Neural progenitor cell (in vitro differentiated cells): Measurements from ENCODE around the gene NABP1. TPM values are rescaled to one million over a fixed set of nuclear protein-coding genes. Genes with fewer than 3 reads are reported as not detected.

Source experiments
- DNase-seq: peaks from one replicate; pipeline ENCODE4 v3.0.0-alpha.2; 2016; ENCODE audit warnings: low spot score
- H2AFZ ChIP-seq: fragments of 200-600 bp; sonication (generic); replicated peaks from 2 replicates; pipeline ENCODE4 v1.6.1; 2016; ENCODE audit warnings: antibody characterized with exemption
- H3F3A ChIP-seq: fragments of 200-600 bp; sonication (generic); 2 replicates; pipeline ENCODE4 v1.6.1; 2016; ENCODE audit warnings: antibody characterized with exemption, low read depth
- H3K27ac ChIP-seq: fragments of 200-600 bp; sonication (generic); 2 replicates; pipeline ENCODE4 v1.5.1; 2016; ENCODE audit warnings: mild to moderate bottlenecking
- H3K27me3 ChIP-seq: fragments of 200-600 bp; sonication (generic); 2 replicates; pipeline ENCODE4 v1.6.1; 2016; ENCODE audit warnings: mild to moderate bottlenecking, moderate library complexity
- H3K36me3 ChIP-seq: fragments of 200-600 bp; sonication (generic); 2 replicates; pipeline ENCODE4 v1.5.1; 2016
- H3K4me1 ChIP-seq: fragments of 200-600 bp; sonication (generic); 2 replicates; pipeline ENCODE4 v1.6.1; 2016; ENCODE audit warnings: mixed run types
- H3K4me2 ChIP-seq: fragments of 200-600 bp; sonication (generic); 2 replicates; pipeline ENCODE4 v1.6.1; 2016
- H3K4me3 ChIP-seq: fragments of 200-600 bp; sonication (generic); 2 replicates; pipeline ENCODE4 v1.5.1; 2016
- H3K79me2 ChIP-seq: fragments of 200-600 bp; sonication (generic); 2 replicates; pipeline ENCODE4 v1.6.1; 2016; ENCODE audit warnings: low read depth
- H3K9ac ChIP-seq: fragments of 200-600 bp; sonication (generic); 2 replicates; pipeline ENCODE4 v1.6.1; 2016
- H3K9me3 ChIP-seq: fragments of 200-600 bp; sonication (generic); 2 replicates; pipeline ENCODE4 v1.5.1; 2016; ENCODE audit warnings: low read depth
- H4K20me1 ChIP-seq: fragments of 200-600 bp; sonication (generic); 2 replicates; pipeline ENCODE4 v1.6.1; 2016; ENCODE audit warnings: low read depth
- H3K27ac Mint-ChIP-seq: 3 replicates; pipeline ENCODE4 v1.8.0; 2021; ENCODE audit warnings: mixed read lengths
- H3K27me3 Mint-ChIP-seq: 2 replicates; pipeline ENCODE4 v1.8.0; 2022; ENCODE audit warnings: low read depth, mild to moderate bottlenecking, inconsistent platforms, moderate library complexity, mixed read lengths; ENCODE audit not compliant: insufficient read depth
- H3K36me3 Mint-ChIP-seq: 3 replicates; pipeline ENCODE4 v1.8.0; 2021; ENCODE audit warnings: mixed read lengths
- H3K4me1 Mint-ChIP-seq: 3 replicates; pipeline ENCODE4 v1.8.0; 2021; ENCODE audit warnings: mixed read lengths
- H3K4me3 Mint-ChIP-seq: 3 replicates; pipeline ENCODE4 v1.8.0; 2021; ENCODE audit warnings: mild to moderate bottlenecking, moderate library complexity, mixed read lengths
- H3K9me3 Mint-ChIP-seq: 3 replicates; pipeline ENCODE4 v1.8.0; 2020; ENCODE audit warnings: mixed read lengths
- CTCF ChIP-seq: fragments of 200-600 bp; sonication (generic); IDR thresholded peaks from 2 replicates; pipeline ENCODE4 v1.5.1; 2017; ENCODE audit warnings: antibody characterized with exemption, mild to moderate bottlenecking
- EZH2 ChIP-seq: fragments of 200-600 bp; sonication (generic); IDR thresholded peaks from 2 replicates; pipeline ENCODE4 v1.6.1; 2017; ENCODE audit warnings: antibody characterized with exemption, mild to moderate bottlenecking, moderate library complexity
- EZH2phosphoT487 ChIP-seq: fragments of 200-600 bp; sonication (generic); IDR thresholded peaks from 2 replicates; pipeline ENCODE4 v1.6.1; 2017; ENCODE audit warnings: antibody characterized with exemption
- total RNA-seq: library from RNA; depleted of rRNA; stranded (reverse); fragments of >200 nt; gene quantifications from 2 replicates; pipeline ENCODE4 v1.2.3, GENCODE V29; 2015; ENCODE audit warnings: low replicate concordance

Gene NABP1
- total RNA-seq, 1 donor from 2014 or later: 2.8 TPM

GRCh38 chr2:191706791-191707190 lies 28.9 kb downstream of the NABP1 start:
- H3K4me1 Mint-ChIP-seq: peaks cover 13% of the 10 kb centered on the region
- no peak for DNase-seq
- Histone ChIP-seq H3K27me3 (no peaks in the 10 kb centered on the region), H3K9ac (no peak overlapping the region), H3K4me3 (no peak overlapping the region), H3K79me2 (no peaks in the 10 kb centered on the region), H3K27ac (no peak overlapping the region), H3F3A (no peaks in the 10 kb centered on the region), H3K4me2 (peak overlapping the region; percentile 27), H3K9me3 (no peaks in the 10 kb centered on the region), H3K4me1 (peaks cover 13% of the 10 kb centered on the region), H2AFZ (no peak overlapping the region), H3K36me3 (no peaks in the 10 kb centered on the region), H4K20me1 (no peaks in the 10 kb centered on the region)
- no peaks in the 10 kb centered on the region for H3K9me3 Mint-ChIP-seq
- no peak overlapping the region for H3K27ac Mint-ChIP-seq
- H3K36me3 Mint-ChIP-seq: no peaks in the 10 kb centered on the region
- peaks cover 2% of the 10 kb centered on the region for H3K27me3 Mint-ChIP-seq
- TF ChIP-seq CTCF (no peak), EZH2phosphoT487 (no peak), EZH2 (no peak)
- H3K4me3 Mint-ChIP-seq: no peak overlapping the region

GRCh38 chr2:191707542-191707941 lies 29.6 kb downstream of the NABP1 start:
- H3K36me3 ChIP-seq: no peaks in the 10 kb centered on the region
- no peaks in the 10 kb centered on the region for H3K27me3 ChIP-seq
- H3K27ac ChIP-seq: no peak overlapping the region
- H3K27ac Mint-ChIP-seq: no peak overlapping the region
- no peaks in the 10 kb centered on the region for H3K79me2 ChIP-seq
- H4K20me1 ChIP-seq: no peaks in the 10 kb centered on the region
- no peaks in the 10 kb centered on the region for H3K36me3 Mint-ChIP-seq
- H2AFZ ChIP-seq: no peak overlapping the region
- peaks cover 13% of the 10 kb centered on the region for H3K4me1 ChIP-seq
- no peak overlapping the region for H3K9ac ChIP-seq
- TF ChIP-seq EZH2: no peak
- no peak for TF ChIP-seq CTCF
- H3K4me1 Mint-ChIP-seq: peaks cover 13% of the 10 kb centered on the region
- H3K9me3 ChIP-seq: no peaks in the 10 kb centered on the region
- H3K27me3 Mint-ChIP-seq: peaks cover 2% of the 10 kb centered on the region
- H3F3A ChIP-seq: no peaks in the 10 kb centered on the region
- no peak overlapping the region for H3K4me3 Mint-ChIP-seq
- no peaks in the 10 kb centered on the region for H3K9me3 Mint-ChIP-seq
- no peak for DNase-seq
- no peak overlapping the region for H3K4me3 ChIP-seq
- no peak overlapping the region for H3K4me2 ChIP-seq

- H3K4me1 Mint-ChIP-seq: peaks cover 22% of the 10 kb centered on the region
- Histone ChIP-seq H3K4me3 (no peak overlapping the region), H3K27ac (no peak overlapping the region), H3K9ac (no peak overlapping the region), H3K79me2 (no peaks in the 10 kb centered on the region), H4K20me1 (no peaks in the 10 kb centered on the region), H3K36me3 (no peaks in the 10 kb centered on the region), H3K4me1 (peaks cover 22% of the 10 kb centered on the region), H3K4me2 (no peak overlapping the region), H2AFZ (no peak overlapping the region), H3K27me3 (no peaks in the 10 kb centered on the region), H3F3A (no peaks in the 10 kb centered on the region), H3K9me3 (no peaks in the 10 kb centered on the region)
- H3K27me3 Mint-ChIP-seq: no peaks in the 10 kb centered on the region
- DNase-seq: no peak
- TF ChIP-seq EZH2: no peak
- H3K36me3 Mint-ChIP-seq: no peaks in the 10 kb centered on the region
- H3K9me3 Mint-ChIP-seq: no peaks in the 10 kb centered on the region
- no peak overlapping the region for H3K27ac Mint-ChIP-seq
- H3K4me3 Mint-ChIP-seq: no peak overlapping the region
Measured at GRCh38 chr2:191710411-191710900, 32.5 kb downstream of the NABP1 start.

GRCh38 chr2:191711621-191712020 lies 33.7 kb downstream of the NABP1 start:
- TF ChIP-seq EZH2phosphoT487: no peak
- TF ChIP-seq EZH2: no peak
- TF ChIP-seq CTCF: no peak

More at GRCh38 chr2:191711621-191712020, 33.7 kb downstream of the NABP1 start:
- Histone ChIP-seq H3K4me3 (no peak overlapping the region), H3K4me2 (no peak overlapping the region), H3F3A (no peaks in the 10 kb centered on the region), H3K9me3 (no peaks in the 10 kb centered on the region), H3K9ac (no peak overlapping the region), H3K79me2 (no peaks in the 10 kb centered on the region), H3K4me1 (peaks cover 18% of the 10 kb centered on the region), H3K36me3 (no peaks in the 10 kb centered on the region), H3K27me3 (no peaks in the 10 kb centered on the region), H3K27ac (no peak overlapping the region), H4K20me1 (no peaks in the 10 kb centered on the region), H2AFZ (no peak overlapping the region)
- Mint-ChIP-seq H3K36me3 (no peaks in the 10 kb centered on the region), H3K27me3 (no peaks in the 10 kb centered on the region), H3K27ac (no peak overlapping the region), H3K4me1 (peaks cover 16% of the 10 kb centered on the region), H3K9me3 (no peaks in the 10 kb centered on the region), H3K4me3 (no peak overlapping the region)
- no peak for DNase-seq
